GM18519 (cell line): ENCODE measurements around the gene VASP.

Experiments used
- ATAC-seq: cut with Tn5 transposase; IDR thresholded peaks from one replicate; pipeline ENCODE4 v1.9.1; 2021; ENCODE audit warnings: mild to moderate bottlenecking, moderate library complexity; ENCODE audit not compliant: unreplicated experiment, low FRiP score

Gene VASP

DNA sequence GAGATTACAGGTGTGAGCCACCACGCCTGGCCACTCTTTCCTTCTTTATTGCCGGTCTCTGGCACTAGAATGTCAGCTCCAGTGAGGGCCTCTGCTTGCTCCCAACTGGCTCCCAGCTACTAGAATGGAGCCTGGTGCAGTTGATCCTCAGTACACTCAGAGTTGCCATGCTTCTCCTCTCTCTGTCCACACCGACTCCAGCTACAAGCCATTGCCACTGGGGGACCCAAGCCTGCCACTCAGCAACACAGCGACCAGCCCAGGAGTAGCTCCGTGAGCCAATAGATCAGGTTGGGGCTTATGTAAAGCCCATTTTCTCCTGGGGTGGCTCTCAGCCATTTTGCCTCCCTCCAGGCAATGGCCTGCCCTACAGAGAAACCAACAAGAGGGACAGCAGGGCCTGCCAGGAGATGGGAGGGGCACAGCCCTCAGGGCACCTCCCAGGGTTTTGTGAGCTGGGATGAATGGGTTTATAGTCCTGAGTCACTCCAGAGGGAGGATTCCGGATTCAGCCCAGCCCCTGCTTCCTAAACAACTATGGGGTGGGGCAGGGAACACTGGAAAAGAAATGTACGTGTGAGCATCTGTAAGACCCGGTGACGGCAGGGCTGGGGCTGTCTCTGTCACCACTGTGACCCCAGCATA lies 40.8 kb downstream of the VASP start:
- ATAC-seq, result no peak

GRCh38 chr19:45553464-45553863 lies 46.2 kb downstream of the VASP start:
- no peak for ATAC-seq

GRCh38 chr19:45554481-45554880 lies 47.2 kb downstream of the VASP start:
- ATAC-seq, result no peak

DNA sequence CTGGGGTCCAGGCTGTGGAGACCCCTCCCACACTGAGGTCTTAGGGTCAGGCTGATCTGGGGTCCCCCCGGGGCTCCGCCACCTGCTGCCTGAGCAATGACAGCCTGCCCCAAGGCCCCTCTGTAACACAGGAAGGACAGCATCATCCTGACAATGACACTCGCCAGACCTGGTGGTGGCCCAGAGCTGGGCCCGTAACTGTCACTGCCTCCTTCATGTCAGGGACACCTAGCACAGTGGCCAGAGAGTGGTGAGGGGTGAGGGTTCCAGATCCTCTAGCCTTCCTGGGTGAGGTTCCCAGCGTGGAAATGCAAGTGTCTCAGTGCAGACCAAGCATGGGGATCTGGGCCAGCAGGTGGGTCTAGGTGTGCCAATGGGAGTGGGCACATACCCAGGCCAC lies 49.6 kb downstream of the VASP start:
- ATAC-seq, result no peak

DNA sequence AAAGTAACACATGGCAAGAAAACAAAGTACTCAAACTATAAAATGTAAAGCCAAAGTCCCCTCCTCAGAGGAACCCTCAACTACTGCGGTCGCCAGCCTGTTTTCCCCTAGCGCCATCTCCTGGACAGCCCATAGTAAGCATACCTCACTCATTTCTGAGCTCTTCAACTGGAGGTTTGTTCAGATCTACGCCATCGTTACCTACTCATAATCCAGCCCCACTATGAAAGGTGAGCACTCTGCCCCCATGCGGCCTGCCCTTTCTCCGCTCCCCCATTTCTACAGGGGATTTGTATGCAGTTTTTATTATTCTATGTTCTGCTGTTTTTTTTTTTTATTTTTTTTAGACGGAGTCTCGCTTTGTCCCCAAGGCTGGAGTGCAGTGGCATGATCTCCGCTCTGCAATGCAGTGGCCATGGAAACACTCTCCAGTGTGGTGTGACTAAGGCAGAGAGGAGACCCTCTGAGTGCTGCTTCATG lies 51.2 kb downstream of the VASP start:
- peak; percentile 47 for ATAC-seq

- no peak for ATAC-seq
Observed at GRCh38 chr19:45560038-45560437, 52.8 kb downstream of the VASP start.

DNA sequence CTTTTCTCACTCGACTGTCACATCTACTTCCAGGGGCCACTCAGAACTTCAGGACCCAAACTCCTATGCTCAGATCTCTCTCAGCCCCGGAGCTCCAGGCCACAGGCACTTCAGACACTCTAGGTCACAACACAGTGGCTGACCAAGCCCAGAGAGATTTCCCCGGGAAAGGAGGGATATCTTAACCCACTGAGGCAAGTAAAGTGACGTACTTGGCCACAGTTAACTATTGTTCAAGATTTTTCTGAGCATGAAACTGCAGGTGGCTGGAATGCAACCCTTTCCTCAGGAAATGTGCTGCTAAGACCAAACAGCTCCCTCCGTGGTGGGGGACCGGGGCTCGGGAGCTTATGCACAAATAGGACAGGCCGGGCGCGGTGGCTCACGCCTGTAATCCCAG lies 53.4 kb downstream of the VASP start:
- no peak for ATAC-seq

GRCh38 chr19:45564131-45564780 lies 57.0 kb downstream of the VASP start:
- ATAC-seq, result no peak

- ATAC-seq, result no peak
Observed at GRCh38 chr19:45567609-45568008, 60.3 kb downstream of the VASP start.

GRCh38 chr19:45568732-45569131 lies 61.5 kb downstream of the VASP start:
- ATAC-seq, result no peak

DNA sequence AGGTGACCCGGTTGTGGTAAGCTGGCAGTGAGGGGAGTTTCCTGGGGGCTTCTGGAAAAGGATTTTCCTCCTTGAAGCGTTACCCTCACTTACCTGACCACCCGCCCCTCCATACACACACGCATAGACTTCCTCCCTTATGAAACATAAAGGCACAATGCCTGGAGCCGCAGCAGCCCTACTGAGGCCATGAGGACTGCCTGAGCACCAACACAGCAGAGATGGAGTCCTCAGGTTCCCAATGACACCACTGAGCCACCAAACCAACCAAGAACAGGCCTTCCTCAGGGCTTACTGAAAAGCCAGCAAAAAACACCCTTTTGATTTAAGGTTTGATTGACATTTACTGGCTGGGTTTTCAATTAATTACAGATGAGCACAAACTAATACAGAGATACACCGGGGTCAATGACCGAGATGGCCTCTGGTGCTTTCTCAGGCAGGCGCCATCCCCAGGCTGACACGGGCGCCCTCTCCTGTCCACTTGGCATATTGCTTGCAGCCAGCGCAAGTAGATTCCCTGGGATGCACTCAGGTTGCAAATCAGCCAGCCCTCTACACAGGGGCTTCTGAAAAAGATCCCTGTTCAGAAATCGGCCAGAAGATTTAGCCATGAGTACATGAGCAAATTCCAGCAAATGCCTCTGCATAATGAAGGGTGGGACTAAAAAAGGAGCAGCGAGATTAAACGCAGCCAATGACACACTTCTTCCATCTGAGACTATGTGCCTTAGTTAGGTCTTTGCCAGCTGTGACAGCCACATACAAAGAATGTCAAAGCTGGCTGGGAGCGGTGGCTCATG lies 62.5 kb downstream of the VASP start:
- no peak for ATAC-seq

GRCh38 chr19:45571457-45572220 lies 64.4 kb downstream of the VASP start:
- no peak for ATAC-seq

DNA sequence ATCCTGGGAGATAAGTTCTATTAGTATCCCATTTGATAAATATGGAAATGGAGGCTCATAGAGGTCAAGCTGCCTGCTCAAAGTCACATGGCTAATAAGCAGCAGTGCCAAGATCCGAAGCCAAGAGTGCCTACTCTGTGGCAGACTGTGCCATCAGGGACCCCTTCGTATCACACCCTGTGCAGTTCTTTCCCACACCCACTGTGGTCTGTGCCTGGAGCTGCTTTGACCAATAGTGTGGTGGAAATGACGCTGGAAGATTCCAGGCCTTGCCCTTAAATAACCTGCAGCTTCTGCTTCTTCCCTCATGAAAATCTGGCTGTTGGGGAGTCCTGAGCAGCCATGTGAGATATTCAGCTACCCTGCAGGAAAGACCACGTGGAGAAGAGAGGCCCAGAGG lies 67.2 kb downstream of the VASP start:
- no peak for ATAC-seq

GRCh38 chr19:45575216-45575615 lies 67.9 kb downstream of the VASP start:
- ATAC-seq, result no peak
